Measurements from ENCODE around the gene JPH3.

The JPH3 gene

GRCh38 chr16:87682852-87683399 lies 80.6 kb downstream of the JPH3 start:
- TF ChIP-seq ZFX (IDR thresholded peaks at IDR 0.05) = no peak
- TF ChIP-seq, protein P1, sequence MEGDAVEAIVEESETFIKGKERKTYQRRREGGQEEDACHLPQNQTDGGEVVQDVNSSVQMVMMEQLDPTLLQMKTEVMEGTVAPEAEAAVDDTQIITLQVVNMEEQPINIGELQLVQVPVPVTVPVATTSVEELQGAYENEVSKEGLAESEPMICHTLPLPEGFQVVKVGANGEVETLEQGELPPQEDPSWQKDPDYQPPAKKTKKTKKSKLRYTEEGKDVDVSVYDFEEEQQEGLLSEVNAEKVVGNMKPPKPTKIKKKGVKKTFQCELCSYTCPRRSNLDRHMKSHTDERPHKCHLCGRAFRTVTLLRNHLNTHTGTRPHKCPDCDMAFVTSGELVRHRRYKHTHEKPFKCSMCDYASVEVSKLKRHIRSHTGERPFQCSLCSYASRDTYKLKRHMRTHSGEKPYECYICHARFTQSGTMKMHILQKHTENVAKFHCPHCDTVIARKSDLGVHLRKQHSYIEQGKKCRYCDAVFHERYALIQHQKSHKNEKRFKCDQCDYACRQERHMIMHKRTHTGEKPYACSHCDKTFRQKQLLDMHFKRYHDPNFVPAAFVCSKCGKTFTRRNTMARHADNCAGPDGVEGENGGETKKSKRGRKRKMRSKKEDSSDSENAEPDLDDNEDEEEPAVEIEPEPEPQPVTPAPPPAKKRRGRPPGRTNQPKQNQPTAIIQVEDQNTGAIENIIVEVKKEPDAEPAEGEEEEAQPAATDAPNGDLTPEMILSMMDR (conservative IDR thresholded peaks at IDR 0.05) = no peak
- H3K27ac ChIP-seq = no peak overlapping the region

GRCh38 chr16:87684106-87684677 lies 81.9 kb downstream of the JPH3 start:
- TF ChIP-seq ZFX (IDR thresholded peaks at IDR 0.05) = no peak
- TF ChIP-seq, protein P1 (conservative IDR thresholded peaks at IDR 0.05) = no peak
- no peak overlapping the region for H3K27ac ChIP-seq

GRCh38 chr16:87684711-87685404 lies 82.5 kb downstream of the JPH3 start:
- no peak overlapping the region for H3K27ac ChIP-seq
- TF ChIP-seq, protein P1 (conservative IDR thresholded peaks at IDR 0.05) = no peak
- no peak for TF ChIP-seq ZFX (IDR thresholded peaks at IDR 0.05)

DNA sequence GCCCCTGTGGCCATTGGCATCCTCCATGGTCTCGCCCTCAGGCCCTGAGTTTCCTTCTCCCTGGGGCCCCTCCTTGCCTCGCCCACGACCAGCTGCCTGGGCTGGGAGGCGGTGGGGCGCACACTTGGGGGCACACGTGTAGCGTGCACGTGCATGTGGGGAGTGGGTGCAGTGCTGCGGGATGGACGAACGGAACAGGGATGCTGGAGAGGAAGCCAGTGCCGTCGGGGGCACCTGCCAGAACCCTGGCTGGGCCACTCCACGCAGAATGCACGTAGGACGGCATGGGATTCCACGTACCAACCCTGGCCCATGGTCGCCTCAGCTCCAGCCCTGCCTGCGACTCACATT lies 83.1 kb downstream of the JPH3 start:
- TF ChIP-seq, protein P1 (conservative IDR thresholded peaks at IDR 0.05) = no peak
- TF ChIP-seq ZFX (IDR thresholded peaks at IDR 0.05) = no peak
- no peak overlapping the region for H3K27ac ChIP-seq

DNA sequence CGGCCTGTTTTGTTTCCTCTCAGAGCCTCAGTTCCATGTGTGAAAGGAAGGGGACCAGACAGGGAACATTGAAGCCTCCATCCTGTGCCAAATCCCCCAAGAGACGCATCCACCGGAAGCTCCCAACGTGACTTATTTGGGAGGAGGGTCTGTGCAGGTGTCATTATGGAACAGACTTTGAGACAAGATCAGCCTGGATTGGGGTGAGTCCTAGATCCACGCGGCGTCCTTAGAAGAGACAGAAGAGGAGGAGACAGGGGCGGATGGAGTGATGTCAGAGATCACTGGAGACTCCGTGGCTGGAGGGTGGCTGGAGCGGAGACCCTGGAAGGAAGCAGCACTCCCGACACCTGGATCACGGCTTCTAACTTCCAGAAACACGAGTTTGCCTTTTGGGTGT lies 83.5 kb downstream of the JPH3 start:
- TF ChIP-seq, protein P1 (conservative IDR thresholded peaks at IDR 0.05) = no peak
- no peak for TF ChIP-seq ZFX (IDR thresholded peaks at IDR 0.05)
- H3K27ac ChIP-seq = no peak overlapping the region

DNA sequence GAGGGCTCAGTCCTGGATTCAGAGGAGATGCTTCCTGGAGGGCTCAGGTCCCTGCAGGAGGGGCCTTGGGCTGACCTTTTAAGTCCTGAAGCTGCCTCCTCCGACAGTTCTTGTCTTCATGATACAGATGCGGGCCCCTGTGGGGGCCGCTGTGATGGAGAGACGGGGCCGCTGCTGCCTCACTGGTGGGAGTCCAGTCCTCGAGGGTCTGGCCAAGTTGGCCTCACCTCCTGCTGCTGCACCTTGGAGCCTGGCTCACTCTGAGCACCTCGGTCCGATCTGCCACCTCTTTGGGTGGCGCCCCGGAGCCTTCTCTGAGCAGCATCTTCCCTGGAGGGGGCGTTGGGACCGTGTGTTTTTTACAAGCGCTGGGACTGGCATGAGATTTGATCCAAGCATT lies 84.4 kb downstream of the JPH3 start:
- TF ChIP-seq ZFX (IDR thresholded peaks at IDR 0.05) = no peak
- H3K27ac ChIP-seq = no peak overlapping the region

DNA sequence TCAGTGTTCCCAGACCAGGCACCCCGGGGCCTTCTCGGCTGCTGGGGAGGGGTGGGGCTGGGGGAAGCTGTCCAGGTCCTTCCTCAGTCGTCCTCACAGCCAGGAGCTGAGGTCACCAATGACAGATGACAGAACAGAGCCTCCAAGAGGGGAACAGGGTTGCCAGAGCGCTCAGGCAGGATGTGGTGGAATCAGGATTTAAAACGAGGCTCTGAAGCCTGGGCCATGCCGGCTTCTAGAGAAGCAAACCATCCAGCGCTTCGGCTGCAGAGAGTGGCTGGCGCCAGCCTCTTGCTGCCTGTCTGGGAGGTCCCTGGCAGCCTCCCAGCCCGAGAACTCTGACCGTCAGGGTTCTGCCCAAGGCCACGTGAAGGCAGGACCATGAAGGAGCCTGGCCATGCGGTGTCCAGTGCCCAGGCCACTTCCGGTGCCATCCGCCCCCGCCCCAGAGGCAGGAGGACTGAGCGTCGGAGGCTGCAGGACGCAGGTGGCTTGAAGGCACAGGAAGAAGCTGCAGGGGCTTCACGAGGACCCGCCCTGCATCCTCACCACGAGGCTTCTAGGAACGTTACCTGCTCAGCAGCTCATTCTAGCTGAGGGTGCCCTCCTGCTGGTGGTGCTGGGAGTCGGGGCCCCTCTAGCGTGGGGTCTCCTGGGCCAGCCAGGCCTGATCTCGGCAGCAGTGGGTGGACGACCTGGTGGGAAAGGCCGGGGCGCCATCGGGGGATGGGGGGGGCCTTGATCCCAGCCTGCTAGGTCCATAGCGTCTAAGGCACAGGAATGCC lies 85.0 kb downstream of the JPH3 start:
- no peak for TF ChIP-seq ZFX (IDR thresholded peaks at IDR 0.05)
- TF ChIP-seq, protein P1 (conservative IDR thresholded peaks at IDR 0.05) = no peak
- H3K27ac ChIP-seq = no peak overlapping the region

All from C4-2B (cell line).